ENCODE results near the gene SRRD. TPM values are rescaled to one million over a fixed set of nuclear protein-coding genes. Genes with fewer than 3 reads are reported as not detected.
A peak's percentile ranks its signal among the peaks of the same experiment; 100 is the strongest.

SRRD gene
- total RNA-seq, 1 experiment from 2014 or later, result 47.1 TPM

DNA sequence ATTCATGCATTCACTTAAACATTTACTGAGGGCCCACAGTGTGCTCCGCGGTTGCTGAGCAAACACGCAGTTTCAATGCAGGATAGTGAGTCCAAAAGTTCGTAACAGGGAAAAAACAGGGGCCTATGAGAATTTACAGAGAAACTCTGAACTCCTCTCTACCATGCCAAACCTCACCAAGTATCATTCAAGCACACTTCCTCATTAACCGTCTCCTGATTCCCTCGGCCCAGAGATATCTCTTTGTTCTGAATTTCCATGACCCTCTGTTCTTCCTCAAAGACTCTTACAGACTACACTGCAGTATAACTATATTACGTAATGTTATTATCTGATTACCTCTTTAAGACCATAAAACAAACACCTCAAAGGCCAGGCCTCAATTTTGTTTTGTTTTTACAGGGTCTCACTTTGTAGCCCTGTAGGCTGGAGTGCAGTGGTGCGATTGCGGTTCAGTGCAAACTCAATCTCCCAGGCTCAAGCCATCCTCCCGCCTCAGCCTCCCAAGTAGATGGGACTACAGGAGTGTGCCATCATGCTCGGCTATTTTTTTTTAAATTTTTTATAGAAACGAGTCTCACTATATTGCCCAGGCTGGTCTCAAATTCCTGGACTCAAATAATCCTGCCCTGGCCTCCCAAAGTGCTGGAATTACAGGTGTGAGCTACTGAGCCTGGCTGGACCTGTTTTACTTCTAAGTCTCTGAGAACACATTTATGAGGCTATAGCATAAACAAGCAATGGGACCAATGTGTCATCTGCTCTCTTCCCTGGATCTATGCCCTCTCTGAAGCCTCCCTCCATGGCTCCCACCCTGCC lies 3.7 kb upstream of the SRRD start:
- no peak for DNase-seq (ENCODE audit: low spot score)
- in situ Hi-C loops (cut with HindIII; ENCODE audit: low sequenced_read_pairs), result no loop called here

DNA sequence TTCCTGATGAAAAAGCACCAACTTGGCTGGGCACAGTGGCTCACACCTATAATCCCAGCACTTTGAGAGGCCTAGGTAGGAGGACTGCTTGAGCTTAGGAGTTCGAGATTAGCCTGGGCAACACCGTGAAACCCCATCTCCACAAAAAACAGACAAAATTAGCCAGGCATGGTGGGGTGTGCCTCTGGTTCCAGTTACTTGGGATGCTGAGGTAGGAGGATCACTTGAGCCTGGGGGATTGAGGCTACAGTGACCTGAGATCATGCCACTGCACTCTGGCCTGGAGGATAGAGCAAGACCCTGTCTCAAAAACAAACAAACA lies 3.1 kb upstream of the SRRD start:
- DNase-seq (ENCODE audit: low spot score), result no peak
- in situ Hi-C loops (cut with HindIII; ENCODE audit: low sequenced_read_pairs), result no loop called here

DNA sequence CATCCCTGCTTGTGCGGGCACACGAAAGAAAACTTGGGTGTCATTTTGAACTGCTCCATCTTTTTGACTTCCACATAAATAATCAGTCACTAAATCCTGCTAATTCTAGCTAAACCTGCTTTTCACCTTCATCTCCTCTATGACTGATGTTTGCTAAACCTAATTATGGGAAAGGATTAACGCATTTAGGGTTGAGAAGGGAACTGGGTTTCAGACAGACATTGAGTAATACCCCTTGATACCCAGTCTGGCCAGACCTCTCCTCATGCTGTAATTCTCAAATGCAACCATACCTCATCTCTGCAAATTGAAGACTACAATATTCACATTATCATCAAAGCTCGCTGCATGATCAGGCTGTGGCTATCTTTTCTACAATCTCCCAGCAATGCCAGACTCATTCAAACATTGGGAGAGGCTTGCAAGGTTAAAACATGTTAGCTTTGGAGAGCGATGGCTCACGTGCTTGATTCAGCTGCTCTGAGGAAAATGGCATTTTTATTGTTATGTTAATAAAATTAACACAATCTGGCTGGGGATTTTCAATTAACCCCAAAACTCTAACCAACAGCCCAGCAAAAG lies 2.5 kb upstream of the SRRD start:
- in situ Hi-C loops (cut with HindIII; ENCODE audit: low sequenced_read_pairs), result no loop called here
- no peak for DNase-seq (ENCODE audit: low spot score)

DNA sequence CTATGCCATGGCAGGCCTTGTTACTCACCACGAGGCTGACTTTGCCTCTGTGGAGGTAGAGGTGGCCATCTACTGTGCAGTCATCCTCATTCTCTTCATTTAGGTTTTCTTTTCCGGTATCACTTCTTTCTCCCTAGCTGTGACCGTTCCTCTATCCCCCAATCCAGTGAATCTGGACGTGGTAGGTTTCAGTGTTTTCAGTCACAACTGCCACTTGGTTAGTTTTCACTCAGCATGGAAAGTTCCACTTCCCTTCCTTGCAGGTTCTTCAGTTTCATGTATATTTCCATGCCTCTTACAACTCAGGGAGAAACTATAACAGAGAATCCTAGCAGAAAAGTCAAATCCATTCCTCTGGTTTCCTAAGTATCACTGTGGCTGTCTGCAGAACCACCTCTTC lies 2.0 kb upstream of the SRRD start:
- no peak for DNase-seq (ENCODE audit: low spot score)
- in situ Hi-C loops (cut with HindIII; ENCODE audit: low sequenced_read_pairs), result no loop called here

DNA sequence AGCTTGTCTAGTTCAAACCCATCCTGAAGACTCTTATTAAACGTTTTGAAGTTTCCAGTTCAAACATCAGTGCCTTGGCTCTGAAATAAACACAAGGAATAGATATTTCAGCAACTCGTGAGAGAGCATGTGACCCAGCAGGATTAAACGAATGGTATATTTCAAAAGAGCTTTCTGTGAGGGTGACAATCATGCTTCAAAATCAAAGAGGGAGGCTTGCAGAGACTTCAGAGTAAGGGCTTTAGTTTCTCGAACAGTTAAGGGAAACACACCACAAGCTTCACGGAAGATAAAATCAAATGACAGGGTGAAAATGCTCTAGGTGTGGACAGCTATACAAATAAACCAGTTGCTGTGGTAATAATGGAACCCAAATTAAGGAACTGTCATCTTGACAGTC lies 1.5 kb upstream of the SRRD start:
- in situ Hi-C loops (cut with HindIII; ENCODE audit: low sequenced_read_pairs), result no loop called here
- DNase-seq (ENCODE audit: low spot score), result no peak

DNA sequence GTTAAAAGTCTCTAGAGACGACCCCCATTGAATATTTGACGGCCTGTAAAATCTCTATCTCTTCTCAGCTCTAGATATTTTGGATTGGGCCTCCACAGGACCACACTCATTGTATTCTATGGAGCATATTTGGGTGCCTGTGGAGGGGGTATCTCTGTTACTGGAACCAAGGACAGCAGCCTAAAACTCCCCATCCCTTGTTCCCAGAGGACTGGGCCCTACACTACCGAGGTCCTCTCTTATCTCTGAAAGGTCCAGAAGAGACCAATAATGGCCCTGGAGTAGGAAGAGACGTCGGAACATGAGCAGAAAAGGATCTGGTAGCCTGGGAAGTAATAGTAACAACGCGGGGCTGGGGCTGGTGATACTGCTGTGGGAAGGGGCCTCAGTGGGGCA lies 636 bp upstream of the SRRD start:
- in situ Hi-C loops (cut with HindIII; ENCODE audit: low sequenced_read_pairs), result no loop called here
- DNase-seq (ENCODE audit: low spot score), result peak; percentile 23

DNA sequence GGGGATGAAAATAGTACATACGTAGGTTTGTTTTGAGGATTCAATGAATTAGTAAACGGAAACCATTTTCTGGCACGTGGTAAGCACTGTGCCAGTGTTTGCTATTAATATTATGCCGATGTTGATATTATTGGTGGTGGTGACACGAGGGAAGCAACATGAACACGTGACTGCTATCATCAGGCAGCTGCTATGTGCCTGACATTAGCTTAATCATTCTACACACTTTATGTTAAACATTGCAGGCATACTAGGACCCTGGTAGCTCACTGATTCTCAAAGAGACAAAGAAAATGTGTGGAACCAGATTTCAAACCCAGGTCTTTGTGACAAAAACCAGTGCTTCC lies 656 bp downstream of the SRRD start:
- no peak for DNase-seq (ENCODE audit: low spot score)
- in situ Hi-C loops (cut with HindIII; ENCODE audit: low sequenced_read_pairs), result no loop called here

DNA sequence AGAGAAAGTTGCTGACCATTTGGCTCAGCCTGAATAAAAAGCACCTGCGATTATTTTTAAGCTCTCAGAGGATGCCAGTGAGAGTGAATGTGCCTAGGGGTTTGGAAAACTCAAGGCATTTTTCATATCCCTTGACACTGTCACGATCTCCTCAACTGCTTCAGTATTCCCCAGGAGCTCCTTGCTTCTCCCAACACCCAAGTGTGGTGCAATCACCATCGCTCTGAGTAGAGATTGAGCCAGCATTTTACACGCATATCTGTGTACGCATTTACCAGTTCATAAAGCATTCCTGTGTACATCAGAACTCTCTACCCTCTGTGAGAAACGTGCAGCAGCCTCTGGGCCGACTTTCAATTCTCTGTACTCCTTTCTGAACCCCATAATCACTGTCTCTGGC lies 1.3 kb downstream of the SRRD start:
- in situ Hi-C loops (cut with HindIII; ENCODE audit: low sequenced_read_pairs), result no loop called here
- DNase-seq (ENCODE audit: low spot score), result no peak

DNA sequence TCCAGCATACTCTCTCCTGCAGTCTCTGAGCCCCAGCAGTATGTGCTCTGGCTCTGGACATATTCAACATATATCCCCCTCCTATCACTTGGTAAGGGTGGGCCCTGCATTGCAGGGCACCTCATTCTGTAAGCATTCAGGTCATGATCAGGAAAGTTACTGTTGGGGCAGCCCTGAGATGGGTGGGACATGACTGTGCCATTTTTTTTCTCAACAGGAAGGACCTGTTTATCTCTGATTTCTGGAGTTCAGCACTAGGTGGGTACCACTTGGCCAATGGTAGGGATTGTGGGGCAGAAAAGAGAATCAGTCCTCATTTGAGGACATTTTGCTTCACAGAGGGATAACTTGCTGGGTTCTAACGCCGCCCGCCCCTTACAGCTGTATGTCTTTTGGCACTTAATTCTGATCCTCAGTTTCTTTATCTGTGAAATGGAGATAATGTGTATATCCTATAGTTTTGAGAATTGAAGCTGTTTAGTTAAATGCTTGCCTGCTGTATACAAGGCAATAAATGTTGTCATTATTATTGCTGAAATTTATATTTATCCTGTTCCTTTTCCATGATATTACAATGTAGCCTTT lies 2.2 kb downstream of the SRRD start:
- no peak for DNase-seq (ENCODE audit: low spot score)
- in situ Hi-C loops (cut with HindIII; ENCODE audit: low sequenced_read_pairs), result no loop called here

DNA sequence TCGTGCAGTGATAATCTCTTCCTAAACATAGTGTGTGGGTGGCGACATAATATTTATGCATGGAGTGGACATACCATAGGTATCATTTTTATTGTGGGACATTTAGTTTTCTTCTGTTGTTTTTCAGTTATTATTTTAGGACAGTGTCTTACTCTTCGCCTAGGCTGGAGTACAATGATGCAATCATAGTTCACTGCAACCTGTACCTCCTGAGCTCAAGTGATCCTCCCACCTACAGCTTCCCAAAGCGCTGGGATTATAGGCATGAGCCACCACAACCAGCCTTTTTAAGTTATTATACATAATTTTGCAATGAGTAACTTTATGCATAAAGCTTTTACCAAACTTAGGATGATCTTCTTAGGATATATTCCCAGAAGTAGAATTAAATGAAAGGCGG lies 2.7 kb downstream of the SRRD start:
- DNase-seq (ENCODE audit: low spot score), result no peak
- in situ Hi-C loops (cut with HindIII; ENCODE audit: low sequenced_read_pairs), result no loop called here

DNA sequence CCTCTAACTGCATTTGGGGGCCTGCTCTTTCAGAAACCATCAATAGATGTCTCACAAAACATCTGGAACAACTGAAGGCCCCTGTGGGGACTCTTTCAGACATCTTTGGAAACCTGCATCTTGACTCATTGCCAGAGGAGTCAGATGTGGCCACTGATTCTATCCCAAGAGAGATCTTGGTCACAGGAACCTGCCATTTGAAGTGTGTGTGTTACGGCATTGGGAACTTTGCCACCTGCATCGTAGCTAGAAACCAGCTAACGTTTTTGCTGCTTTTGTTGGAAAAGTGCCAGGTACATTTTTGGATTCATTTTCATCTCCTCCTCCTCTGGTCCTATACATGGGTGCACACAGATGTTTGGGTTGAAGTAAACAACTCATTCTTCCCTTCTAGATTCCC lies 4.3 kb downstream of the SRRD start:
- in situ Hi-C loops (cut with HindIII; ENCODE audit: low sequenced_read_pairs), result no loop called here
- DNase-seq (ENCODE audit: low spot score), result no peak

DNA sequence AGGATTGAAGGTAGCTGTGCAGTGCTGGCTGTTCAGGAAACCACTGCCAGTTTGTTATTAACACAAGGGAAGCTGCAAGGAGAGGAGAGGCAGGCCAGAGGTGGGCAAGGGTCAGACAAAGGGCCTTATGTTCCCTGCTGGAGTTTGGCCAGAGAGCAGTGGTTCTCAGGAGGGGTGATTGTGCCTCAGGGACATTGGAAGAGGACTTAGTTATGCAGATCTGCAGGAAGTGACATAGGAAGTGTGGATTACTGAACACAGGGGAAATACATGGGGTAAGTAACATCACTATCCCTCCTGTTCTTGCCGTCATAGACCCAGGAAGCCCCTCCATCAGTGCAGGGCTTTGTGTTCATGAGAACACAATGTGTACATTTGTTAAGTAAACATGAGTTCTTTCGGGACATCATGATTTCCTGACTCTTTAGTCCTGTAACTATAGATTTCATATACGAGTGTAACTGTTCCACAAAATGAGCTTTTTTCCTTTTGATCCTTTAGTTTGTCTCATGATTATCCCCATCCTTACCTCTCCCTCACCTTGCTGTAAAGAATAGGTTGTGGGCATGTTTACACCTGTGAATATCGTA lies 5.9 kb downstream of the SRRD start:
- in situ Hi-C loops (cut with HindIII; ENCODE audit: low sequenced_read_pairs), result no loop called here
- no peak for DNase-seq (ENCODE audit: low spot score)

DNA sequence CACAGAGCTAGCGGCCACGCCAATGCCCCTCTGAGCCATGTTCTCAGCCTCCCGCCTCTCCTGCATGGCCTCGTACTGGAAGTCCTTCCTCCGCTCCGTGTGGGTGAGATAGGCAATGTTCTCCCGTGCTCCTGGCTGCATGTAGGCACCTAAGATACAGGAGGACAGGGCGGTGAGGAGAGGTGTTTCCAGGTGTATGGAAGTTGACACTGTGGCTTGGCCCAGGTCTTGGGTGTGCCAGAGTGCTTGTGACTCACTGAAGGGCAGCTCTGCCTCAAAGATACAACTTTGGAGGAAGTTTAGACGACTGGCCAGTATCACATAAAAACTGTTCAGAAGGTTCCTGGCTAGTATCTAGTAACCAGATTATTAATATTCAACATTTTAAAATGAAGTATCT lies 8.5 kb downstream of the SRRD start:
- in situ Hi-C loops (cut with HindIII; ENCODE audit: low sequenced_read_pairs), result no loop called here
- no peak for DNase-seq (ENCODE audit: low spot score)

DNA sequence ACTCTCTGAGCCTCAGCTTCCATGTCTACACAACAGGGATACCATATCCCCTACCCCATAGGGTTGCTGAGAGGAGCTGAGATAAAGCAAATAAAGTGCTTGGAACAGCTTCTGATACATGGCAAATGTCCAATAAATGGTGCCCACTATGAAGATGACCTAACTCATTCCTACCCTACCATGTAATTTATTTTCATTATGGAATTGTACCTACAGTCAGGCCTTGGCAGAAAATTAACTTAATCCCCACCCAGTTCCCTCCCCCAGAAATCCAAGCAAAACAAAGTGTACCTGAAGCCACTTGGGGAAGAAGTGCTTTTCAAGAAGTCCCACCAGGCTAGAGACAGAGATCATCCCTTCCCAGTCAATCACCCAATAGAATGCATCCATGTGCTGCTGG lies 10.8 kb downstream of the SRRD start:
- DNase-seq (ENCODE audit: low spot score), result no peak
- in situ Hi-C loops (cut with HindIII; ENCODE audit: low sequenced_read_pairs), result no loop called here

DNA sequence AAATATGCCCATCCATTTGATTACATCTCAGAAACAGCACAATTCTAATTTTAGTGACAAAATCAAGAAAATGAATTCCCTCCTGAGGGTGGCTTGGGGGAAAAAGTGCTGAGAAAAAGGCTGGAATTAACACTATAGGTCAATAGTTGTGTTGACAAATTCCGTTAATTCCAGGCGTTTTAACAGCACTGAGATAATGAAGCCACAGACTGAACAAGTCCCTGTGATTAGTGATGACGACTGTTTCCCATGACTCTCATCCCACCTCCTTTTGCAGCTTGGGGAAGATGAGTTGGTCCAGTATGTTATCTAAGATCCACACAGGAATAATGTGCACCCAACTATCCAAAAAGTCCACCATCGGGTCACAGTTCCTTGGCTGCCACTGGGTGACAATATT lies 12.8 kb downstream of the SRRD start:
- in situ Hi-C loops (cut with HindIII; ENCODE audit: low sequenced_read_pairs), result no loop called here

DNA sequence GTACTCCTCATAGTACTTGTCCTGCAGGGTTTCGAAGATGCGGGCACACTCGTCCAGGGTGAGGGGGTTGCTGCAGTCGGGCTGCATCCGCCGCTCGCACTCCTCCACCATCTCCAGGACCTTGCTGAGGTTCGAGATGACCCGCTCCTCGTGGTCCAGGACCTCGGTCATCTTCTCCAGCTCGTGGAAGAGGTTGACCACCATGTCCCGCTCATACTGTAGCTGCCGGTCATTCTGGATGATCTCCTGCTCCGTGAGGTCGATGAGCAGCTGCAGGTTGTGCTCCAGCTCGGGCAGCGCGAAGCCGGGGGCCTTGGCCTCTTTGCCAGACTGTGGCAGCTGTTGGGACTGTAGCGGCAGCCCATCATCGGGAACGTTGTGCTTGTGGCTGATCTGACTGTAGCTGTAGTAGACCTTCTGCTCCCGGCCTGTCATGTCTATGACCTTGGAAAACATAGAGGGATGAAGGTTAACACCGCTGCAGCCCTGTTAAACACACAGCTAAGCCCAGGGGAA lies 15.6 kb downstream of the SRRD start:
- DNase-seq (ENCODE audit: low spot score), result no peak

More for the DNA sequence above, 12.8 kb downstream of the SRRD start:
- DNase-seq (ENCODE audit: low spot score), result no peak

DNA sequence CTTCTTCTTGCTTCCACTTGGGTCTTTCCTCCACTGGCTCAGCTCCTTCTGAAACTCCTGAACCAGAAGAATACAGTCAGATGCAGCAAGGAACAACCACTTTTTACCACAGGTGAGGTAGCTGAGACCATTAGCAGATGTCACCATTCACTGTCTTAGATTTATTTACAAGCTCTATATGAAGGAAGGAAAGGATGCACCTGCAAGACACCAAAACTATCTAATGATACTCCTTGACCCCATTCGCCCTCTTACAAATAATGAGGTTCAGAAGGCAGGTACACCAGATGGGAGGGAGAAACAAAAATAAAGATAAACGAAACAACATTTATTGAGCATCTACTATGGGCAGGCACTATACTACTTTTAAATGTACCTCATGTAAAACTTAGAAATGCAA lies 18.3 kb downstream of the SRRD start:
- no peak for DNase-seq (ENCODE audit: low spot score)
- in situ Hi-C loops (cut with HindIII; ENCODE audit: low sequenced_read_pairs), result no loop called here

More for the DNA sequence above, 15.6 kb downstream of the SRRD start:
- in situ Hi-C loops (cut with HindIII; ENCODE audit: low sequenced_read_pairs), result no loop called here

DNA sequence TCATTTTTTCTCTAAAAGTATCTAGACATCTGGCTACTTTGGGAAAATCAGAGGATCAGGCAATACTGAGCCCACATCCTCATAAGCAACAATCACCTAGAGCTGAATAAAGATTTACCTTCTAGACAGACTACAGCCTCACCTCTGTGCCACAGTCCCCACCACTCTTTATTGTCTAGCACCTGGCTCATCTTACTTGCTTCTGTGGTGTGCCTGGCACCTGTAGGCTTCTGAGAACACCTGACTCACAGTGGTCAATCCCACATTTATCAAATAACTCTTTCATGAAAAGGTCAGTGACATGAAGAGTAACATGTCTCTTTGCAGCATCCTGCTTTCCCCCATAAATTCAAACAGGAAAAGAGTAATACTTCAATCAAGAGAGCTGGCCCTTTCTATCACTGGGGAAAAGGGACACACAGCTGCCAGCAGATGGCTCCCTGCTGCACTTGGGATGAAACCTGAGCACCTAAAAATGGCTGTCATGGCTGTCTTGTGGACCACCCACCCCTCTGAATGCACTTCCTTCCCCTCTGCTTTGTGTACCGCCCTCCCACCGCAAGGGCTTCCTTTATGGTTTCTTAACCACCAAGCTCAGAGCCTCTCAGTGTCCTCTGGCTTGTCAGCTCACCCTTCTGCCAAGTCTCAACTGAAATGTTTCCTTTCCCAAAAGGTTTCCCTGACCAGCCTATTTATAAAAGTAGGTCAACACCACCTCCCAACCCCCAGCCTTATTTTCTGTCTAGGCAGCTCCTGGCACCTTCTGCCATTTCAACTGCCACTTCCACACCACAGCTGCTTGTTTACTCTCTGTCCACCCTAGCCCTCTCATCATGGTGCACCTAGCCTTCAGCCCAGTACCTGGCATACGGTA lies 19.2 kb downstream of the SRRD start:
- in situ Hi-C loops (cut with HindIII; ENCODE audit: low sequenced_read_pairs), result no loop called here
- no peak for DNase-seq (ENCODE audit: low spot score)

DNA sequence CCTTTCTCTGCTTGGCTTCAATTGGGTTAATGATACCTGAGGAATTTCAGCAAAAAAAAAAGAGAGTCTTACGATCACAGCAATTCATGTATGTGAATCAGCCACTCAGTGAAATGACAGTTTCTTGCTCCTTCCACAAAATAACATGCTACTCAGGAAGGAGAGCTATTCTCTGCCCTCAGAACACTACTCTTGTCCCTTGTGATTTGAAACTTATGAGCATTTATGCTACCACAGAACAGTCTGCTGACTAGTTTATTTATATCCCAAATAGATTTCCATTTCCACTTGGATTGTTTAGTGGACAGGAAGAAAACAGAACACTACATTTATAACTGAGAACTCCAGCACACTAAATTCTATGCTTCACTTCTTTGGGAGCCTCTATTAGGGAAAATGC lies 20.1 kb downstream of the SRRD start:
- no peak for DNase-seq (ENCODE audit: low spot score)
- in situ Hi-C loops (cut with HindIII; ENCODE audit: low sequenced_read_pairs), result no loop called here

DNA sequence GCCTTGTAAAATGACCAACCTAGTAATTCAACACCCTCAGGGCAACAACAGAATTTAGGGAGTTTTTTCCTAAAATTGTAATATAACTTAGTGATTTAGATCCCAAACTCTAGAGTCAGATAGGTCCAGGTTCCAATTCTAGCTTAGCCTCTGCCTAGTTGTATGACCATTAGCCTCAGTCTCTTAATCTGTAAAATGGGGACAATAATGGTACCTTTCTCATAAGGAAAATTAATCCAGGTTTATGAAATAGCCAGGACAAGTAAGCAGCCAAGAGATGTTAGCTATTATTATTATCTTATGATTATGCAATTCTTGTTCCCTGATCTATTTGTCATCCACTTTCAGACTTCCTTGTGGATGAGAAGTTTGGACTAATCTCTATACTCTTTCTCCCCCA lies 24.5 kb downstream of the SRRD start:
- no peak for DNase-seq (ENCODE audit: low spot score)
- in situ Hi-C loops (cut with HindIII; ENCODE audit: low sequenced_read_pairs), result no loop called here
